Erythroblast (primary cell): ENCODE data around the gene PLIN4.

ENCODE experiments used
- GATA1 ChIP-seq: IDR thresholded peaks from 2 replicates; pipeline ENCODE4 v1.6.1; 2011; ENCODE audit warnings: low read depth, mild to moderate bottlenecking, control low read depth, low read length, moderate library complexity
- POLR2A ChIP-seq: IDR thresholded peaks from 2 replicates; pipeline ENCODE4 v1.6.1; 2011; ENCODE audit warnings: mild to moderate bottlenecking, low read length

DNA sequence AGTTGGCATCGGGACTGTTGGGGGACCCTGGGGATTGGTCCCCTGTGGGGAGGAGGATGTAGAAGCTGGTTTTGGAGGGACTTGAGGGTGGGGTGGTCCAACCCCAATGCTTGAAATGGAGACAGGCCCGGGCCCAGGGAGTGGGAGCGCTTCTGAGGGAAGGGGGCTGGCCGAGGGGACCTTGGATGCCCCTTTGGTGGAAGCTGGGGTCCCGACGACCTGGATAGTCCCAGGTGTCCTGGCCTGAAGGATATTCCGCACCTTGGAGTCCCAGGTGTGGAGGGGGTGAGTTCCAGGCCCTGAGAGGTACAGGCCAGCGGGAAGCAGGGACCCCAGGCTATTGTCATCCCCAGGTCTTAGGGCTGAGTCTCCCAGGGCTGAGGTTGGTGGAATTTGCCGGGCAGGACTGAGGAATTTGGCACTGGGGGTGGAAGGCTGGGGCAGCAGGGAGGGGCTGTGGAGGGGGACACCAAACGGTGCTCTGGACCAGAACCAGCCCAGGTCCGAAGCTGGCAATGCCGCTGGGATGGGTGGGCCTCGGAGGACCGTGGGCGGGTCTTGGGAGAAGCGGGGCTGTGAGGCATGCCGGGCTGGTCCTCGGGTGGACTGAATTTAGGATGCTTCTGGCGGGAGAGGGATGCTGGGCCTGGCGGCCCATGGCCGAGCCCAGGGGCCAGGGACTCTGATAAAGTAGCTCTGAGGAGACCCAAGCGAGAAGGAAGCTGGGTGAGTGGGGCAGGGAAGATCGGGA is 44.3 kb downstream of the PLIN4 start:
- no peak for TF ChIP-seq POLR2A
- TF ChIP-seq GATA1: no peak
